UCSD-AML1 (cell line): Measurements from ENCODE around the gene BAIAP3.

Experiments
- DNase-seq: peaks from one replicate; lab custom pipeline; 2025; ENCODE audit not compliant: unreplicated experiment; lab: John Stamatoyannopoulos, UW

Gene BAIAP3

GRCh38 chr16:1299868-1300203 is 33.6 kb upstream of the BAIAP3 start:
- DNase-seq, result no peak

- DNase-seq, result peak; percentile 75
These were observed 32.6 kb upstream of the BAIAP3 start for GRCh38 chr16:1300664-1301476.

- no peak for DNase-seq
These were observed 31.9 kb upstream of the BAIAP3 start for GRCh38 chr16:1301562-1301961.

GRCh38 chr16:1305823-1306222 is 27.6 kb upstream of the BAIAP3 start:
- no peak for DNase-seq

- DNase-seq, result no peak
These were observed 27.1 kb upstream of the BAIAP3 start for GRCh38 chr16:1306334-1306733.

- DNase-seq, result no peak
These were observed 25.1 kb upstream of the BAIAP3 start for GRCh38 chr16:1308036-1308976.

GRCh38 chr16:1308977-1309885 is 24.2 kb upstream of the BAIAP3 start, which contains the start of gene UBE2I:
TSS of gene UBE2I (plus strand) at chr16:1309636. CDS start at chr16:1314031, 4,395 bp downstream.
- DNase-seq, result peak; percentile 98

GRCh38 chr16:1309888-1310831 is 23.3 kb upstream of the BAIAP3 start:
- peak; percentile 35 for DNase-seq

GRCh38 chr16:1310832-1311200 is 22.6 kb upstream of the BAIAP3 start:
- peak; percentile 22 for DNase-seq

- DNase-seq, result no peak
These were observed 22.2 kb upstream of the BAIAP3 start for GRCh38 chr16:1311212-1311737.

GRCh38 chr16:1311738-1312466 is 21.5 kb upstream of the BAIAP3 start:
- no peak for DNase-seq

GRCh38 chr16:1312467-1312816 is 21.0 kb upstream of the BAIAP3 start:
- DNase-seq, result no peak

- DNase-seq, result no peak
These were observed 20.5 kb upstream of the BAIAP3 start for GRCh38 chr16:1312903-1313302.

GRCh38 chr16:1313721-1314369 is 19.6 kb upstream of the BAIAP3 start:
- DNase-seq, result no peak

GRCh38 chr16:1314399-1315068 is 18.9 kb upstream of the BAIAP3 start:
- DNase-seq, result no peak

- DNase-seq, result no peak
These were observed 18.1 kb upstream of the BAIAP3 start for GRCh38 chr16:1315081-1316032.

- no peak for DNase-seq
These were observed 17.4 kb upstream of the BAIAP3 start for GRCh38 chr16:1316033-1316405.
